HG02763 (cell line): Measurements from ENCODE around the gene FAM181A.
A peak's percentile ranks its signal among the peaks of the same experiment; 100 is the strongest.

ENCODE experiments used
- ATAC-seq: cut with Tn5 transposase; IDR thresholded peaks from one replicate; pipeline ENCODE4 v1.9.1; 2021; ENCODE audit warnings: mild to moderate bottlenecking, moderate library complexity; ENCODE audit not compliant: unreplicated experiment

FAM181A gene

GRCh38 chr14:93960774-93961438 is 33.8 kb downstream of the FAM181A start:
- no peak for ATAC-seq

GRCh38 chr14:93961620-93962019 is 34.5 kb downstream of the FAM181A start:
- no peak for ATAC-seq

DNA sequence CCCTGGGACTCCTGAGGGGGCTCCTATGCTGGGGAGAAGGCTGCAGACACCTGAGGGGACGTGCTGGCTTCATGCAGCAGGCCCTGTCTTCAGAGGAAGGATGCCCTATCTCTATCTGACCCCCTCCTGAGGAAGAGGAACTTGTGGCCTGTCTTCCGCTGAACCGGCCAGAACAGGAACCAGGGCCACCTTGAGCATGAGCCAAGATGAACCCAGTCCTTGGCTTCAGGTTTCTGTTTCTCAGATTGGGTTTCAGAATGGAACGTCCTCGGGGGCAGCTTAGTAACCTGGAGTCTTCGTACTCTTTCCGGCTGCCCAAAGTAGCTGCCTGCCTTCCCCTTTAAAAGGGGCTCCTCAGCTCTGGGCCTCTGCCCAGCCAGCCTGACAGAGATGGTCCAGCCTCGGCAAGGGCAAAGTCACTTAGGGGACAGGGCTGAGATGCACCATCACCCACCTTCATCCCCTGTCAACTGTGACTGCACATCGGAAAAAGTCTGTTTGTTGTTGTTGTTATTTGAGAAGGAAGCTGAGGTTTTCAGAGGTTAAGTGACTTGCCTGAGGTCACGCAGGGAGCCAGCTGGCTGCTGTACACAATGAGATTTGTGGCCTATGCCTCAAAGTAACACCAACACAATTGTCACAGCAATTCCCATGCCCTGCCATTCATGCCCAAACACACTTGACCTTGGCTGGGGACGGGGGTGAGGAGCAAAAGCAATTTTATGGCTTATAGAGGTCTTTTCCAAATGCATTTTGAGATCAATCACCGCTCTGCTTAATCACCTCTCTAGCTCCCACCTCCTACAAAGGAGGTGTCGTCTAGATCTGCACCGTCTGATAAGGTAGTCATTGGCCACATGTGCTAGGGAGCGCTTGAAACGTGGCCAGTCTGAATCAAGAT is 35.8 kb downstream of the FAM181A start:
- peak; percentile 46 for ATAC-seq

- ATAC-seq, result no peak
These were observed 36.5 kb downstream of the FAM181A start for GRCh38 chr14:93963692-93964091.

GRCh38 chr14:93964281-93964680 is 37.1 kb downstream of the FAM181A start:
- ATAC-seq, result no peak

DNA sequence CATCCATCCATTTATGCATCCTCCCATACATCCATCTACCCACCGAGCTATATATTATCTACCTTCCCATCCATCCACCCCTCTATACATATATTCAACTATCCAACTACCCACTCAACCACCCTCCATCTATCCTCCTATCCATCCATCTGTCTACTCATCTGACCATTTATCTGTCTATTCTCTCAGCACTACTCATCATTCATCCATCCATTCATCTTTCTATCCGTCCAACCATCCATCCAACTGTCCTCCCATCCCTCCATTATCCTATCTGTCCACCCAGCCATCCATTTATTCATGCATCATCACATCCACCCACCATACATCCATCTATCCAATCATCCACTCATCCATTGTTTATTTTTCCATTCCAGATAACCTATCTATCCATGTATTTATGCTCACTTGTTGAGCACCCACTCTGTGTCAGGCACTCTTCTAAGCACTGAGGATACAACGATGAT is 37.7 kb downstream of the FAM181A start:
- ATAC-seq, result no peak

DNA sequence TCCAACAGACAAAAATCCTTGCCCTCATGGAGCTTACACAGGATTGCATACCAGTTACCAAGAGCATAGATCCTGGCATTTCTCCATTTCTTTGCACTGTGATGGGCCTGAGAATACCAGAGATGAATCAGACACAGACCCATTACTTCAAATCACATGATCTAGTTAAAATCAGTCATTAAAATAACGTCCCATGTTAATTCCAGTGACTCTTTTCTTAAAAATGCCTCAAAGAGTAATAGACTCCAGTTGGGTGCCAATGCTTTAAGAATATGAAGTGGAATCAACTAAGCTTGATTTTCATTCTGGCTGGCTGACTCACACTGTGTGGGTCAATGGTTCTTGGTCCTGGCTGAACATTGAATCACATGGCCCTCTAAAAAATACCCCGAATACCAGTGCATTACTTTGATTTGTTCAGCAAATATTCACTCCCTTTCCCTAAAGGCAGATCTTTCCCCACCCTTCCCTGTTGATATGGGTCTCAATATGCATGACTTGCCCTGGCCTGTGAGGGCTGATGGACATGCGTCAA is 38.2 kb downstream of the FAM181A start:
- ATAC-seq, result no peak

- no peak for ATAC-seq
These were observed 38.9 kb downstream of the FAM181A start for GRCh38 chr14:93965946-93966474.

DNA sequence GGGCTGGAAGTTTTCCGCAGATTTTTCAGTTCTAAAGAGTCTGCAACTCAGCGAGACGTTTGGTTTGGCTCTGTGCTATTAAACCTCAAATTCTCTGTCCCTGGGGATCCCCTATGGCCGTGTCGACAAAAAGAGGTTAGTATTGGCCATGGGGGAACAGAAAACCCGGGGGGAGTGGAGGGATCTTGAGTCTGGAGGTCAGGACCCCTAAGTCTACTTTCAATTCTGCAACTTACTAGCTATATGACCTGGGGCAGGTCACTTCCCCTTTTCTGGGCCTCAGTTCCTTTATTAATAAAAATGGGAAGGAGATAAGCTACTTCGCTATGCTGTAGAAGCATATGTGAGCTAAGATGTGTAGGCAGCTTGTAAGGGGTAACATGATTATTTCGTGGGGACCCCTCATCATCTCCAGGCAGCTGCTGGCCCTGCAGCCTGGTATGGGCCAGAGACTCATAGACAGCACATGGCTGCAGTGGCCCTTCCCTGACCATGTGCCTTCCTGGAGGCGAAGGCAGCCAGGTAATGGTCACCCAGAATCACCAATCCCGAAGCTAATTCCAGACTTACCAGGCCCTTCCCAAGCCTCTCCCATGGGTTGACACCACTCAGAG is 40.6 kb downstream of the FAM181A start:
- ATAC-seq, result peak; percentile 34

GRCh38 chr14:93969082-93969828 is 42.1 kb downstream of the FAM181A start:
- no peak for ATAC-seq

GRCh38 chr14:93970585-93970964 is 43.4 kb downstream of the FAM181A start:
- no peak for ATAC-seq

DNA sequence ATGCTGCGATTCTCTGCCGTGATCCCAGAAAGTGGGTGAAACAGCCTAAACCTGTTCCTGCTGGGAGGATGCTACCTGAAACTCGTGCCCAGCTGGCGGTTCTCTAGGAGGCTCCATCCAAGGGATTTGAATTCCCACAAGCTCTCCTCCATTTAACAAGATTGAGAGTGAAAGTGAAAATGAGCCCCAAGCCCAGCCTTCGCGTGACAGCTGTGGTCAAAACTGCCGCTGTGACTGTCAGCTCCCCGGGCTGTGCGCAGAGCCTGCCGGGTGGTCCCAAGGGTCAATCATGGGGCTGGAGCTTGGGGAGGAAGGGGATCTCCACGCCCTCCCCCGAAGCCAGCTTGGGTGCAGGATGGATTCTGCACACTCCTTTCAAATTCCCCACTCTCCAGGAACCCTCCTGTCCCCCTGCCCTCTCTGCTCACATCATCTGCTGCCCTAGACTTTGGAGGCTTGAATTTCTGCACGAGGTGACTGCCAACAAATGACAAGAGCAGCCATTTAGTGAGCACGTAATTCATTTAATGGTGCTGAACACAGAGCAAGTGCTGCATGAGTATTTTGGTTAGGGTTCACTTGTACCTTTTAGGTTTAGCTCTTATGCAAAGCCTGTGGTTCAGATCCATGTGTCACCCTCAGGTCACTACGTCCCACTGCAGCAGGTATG is 44.0 kb downstream of the FAM181A start:
- ATAC-seq, result peak; percentile 39

DNA sequence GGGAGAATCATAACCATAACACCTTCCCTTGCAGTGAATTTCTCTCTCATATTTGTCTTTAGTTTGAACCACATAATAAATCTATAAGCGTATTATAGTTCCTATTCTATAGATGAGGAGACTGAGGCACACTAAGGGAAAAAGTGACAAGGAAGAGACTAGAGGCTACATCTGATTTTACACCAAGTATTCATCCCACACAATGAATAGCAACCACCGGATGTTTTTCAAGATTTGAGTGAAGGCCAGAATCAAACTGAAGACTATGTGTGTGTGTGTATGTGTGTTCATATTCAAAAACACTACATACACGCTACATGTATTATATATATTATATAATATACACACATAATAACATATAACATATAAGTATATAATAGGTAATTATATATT is 44.5 kb downstream of the FAM181A start:
- no peak for ATAC-seq

DNA sequence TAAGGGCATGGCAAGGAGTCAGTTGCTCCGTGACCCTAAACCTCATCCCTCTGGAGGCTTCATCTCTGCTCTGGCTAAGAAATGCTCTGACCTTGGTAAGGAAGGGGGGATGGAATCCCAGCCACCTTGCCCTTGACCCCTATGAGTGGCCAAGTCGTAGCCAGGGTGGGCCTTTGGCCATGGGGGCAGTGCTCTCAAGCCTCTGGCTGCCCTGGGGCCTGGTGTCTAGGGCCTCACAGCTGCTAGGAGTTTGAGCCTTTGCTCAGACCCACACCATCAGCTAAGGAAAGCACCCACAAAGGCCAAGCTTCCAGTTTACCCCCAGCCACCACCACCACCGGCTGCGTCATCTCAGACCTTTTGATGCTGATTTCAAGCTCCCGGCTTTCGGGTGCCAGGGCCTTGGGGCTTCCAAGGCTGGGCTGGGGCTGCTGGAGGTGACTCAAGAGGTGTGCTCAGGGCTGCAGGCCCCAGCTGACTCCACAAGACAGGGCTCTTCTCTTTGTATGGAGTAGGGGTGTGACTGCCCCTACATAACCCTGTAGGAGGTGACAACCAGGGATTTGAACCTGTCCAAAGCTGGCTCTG is 45.6 kb downstream of the FAM181A start:
- ATAC-seq, result no peak

GRCh38 chr14:93973607-93974006 is 46.5 kb downstream of the FAM181A start:
- no peak for ATAC-seq

GRCh38 chr14:93974299-93974698 is 47.2 kb downstream of the FAM181A start:
- no peak for ATAC-seq

GRCh38 chr14:93974833-93975232 is 47.7 kb downstream of the FAM181A start:
- ATAC-seq, result no peak

DNA sequence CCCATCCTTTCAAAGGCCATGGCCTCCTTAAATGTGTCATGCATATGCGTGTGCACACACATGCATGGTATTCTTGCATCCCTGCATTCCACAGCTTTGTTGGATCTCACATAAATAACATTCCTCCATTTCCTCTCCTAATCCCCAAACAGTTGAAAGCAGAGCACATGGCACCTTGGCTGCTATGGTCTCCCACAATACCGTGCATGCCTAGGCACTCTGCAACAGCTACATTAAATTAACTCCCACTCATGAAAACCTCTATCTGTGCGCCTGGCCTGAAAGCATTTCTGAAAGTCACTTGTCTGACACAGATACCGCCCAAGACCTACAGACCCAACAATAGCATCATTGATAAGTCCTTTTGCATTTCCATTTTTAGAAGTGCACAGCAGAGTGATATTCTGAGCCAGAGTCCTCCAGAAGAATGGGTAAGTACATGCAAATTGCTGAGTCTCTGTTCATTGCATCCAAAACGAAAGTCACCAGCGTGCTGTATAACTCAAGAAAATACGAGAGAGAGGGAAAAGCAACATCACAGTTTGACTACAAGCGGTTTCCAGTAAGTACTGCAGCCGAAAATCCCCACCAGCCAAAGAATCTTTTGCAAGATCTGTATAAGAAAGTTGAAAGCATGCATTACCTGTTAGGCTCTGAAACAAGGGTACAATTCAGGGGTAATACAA is 48.8 kb downstream of the FAM181A start:
- ATAC-seq, result peak; percentile 63

DNA sequence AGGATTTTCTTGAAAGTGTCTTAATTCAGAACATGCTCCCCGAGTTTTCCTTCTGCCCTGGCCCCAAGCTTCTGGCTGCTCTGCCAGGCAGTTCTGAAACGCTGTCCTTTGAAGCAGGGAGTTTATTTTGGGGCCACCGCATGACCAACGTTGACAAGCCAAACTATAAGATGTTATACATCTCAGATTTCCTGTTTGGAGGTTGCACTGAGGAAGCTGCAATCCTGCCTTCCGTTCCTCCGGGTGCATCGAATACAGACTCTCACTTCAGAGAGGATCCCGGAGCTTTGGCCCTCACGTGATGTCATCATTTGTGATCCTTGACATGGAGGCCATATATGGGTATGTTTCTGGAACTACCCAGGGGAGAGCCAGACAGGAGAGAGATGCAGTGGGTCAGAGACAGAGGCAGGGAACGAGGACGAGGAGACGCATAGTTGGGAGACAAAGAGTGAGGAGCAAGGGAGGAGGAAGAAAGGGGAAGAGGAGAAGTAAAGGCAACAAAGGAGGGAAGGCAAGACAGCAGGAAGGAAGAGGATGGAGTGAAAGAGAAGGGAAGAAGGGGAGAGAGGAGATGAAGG is 49.4 kb downstream of the FAM181A start, which contains the start of gene ASB2:
Gene ASB2 (minus strand): TSS at position 94 of the 581 bp plus-strand sequence. CDS start 12,031 bp downstream, outside the sequence.
- peak; percentile 9 for ATAC-seq
